Endothelial cell of umbilical vein (primary cell): ENCODE results near the gene ZBTB4. TPM values are rescaled to one million over a fixed set of nuclear protein-coding genes. Genes with fewer than 3 reads are reported as not detected.

ENCODE experiments used
- BruUV-seq: library from RNA; stranded (reverse); fragments of 400-500 nt; replicated peaks from 2 replicates; lab custom pipeline; 2021; lab: Mats Ljungman, UMichigan
- CTCF ChIA-PET: fragments of 300-600, 350-600 bp; sonication (Branson Sonifier 250); formaldehyde crosslinking; loops from one replicate; lab custom pipeline; 2021; ENCODE audit warnings: antibody characterized with exemption, inconsistent platforms; lab: Charles Lee
- POLR2A ChIA-PET: fragments of 300-600, 350-600 bp; sonication (Branson Sonifier 250); formaldehyde crosslinking; loops from one replicate; lab custom pipeline; 2021; ENCODE audit warnings: antibody characterized with exemption, inconsistent platforms; lab: Charles Lee
- DNase-seq: peaks from one replicate; pipeline ENCODE4 v3.0.0-alpha.2; 2011; ENCODE audit warnings: low read depth, low spot score
- FAIRE-seq: peaks from 2 replicates; lab custom pipeline; 2011; peaks lifted over from hg19 to GRCh38; lab: Jason Lieb, UNC
- H2AFZ ChIP-seq: 2 replicates; pipeline ENCODE4 v1.6.0; 2012; ENCODE audit warnings: low read depth, low read length, control low read depth, inconsistent platforms
- H3K27ac ChIP-seq: 2 replicates; pipeline ENCODE4 v1.5.1; 2011; ENCODE audit warnings: low read depth, mild to moderate bottlenecking, control low read depth, low read length, moderate library complexity; ENCODE audit not compliant: insufficient read depth
- H3K27me3 ChIP-seq, 2 experiments: 2 replicates each; pipeline versions ENCODE4 v1.6.0 to v1.6.1; 2011; ENCODE audit warnings: low read length in 2 of 2, mixed read lengths in 1 of 2; ENCODE audit not compliant: control insufficient read depth in 2 of 2, insufficient read depth in 2 of 2
- H3K36me3 ChIP-seq, 2 experiments: 2 replicates in 1 of 2; 3 replicates in 1 of 2; pipeline ENCODE4 v1.5.1; 2011; ENCODE audit warnings: low read length in 2 of 2, mild to moderate bottlenecking in 1 of 2, moderate library complexity in 1 of 2; ENCODE audit not compliant: control insufficient read depth in 2 of 2, insufficient read depth in 2 of 2; ENCODE audit errors: extremely low read depth in 1 of 2
- H3K4me1 ChIP-seq: 3 replicates; pipeline ENCODE4 v1.5.1; 2011; ENCODE audit warnings: mild to moderate bottlenecking, low read length; ENCODE audit not compliant: control insufficient read depth, insufficient read depth; ENCODE audit errors: extremely low read depth
- H3K4me2 ChIP-seq: 2 replicates; pipeline ENCODE4 v1.6.1; 2011; ENCODE audit warnings: low read length, control low read depth, mixed read lengths; ENCODE audit not compliant: insufficient read depth
- H3K4me3 ChIP-seq, 3 experiments: fragments of 200-600 bp in 1 of 3; sonication (generic), shearing (Covaris generic) in 1 of 3; replicated peaks in 1 of 3; 2 replicates each; pipeline ENCODE4 v1.5.1; 2011 to 2016; ENCODE audit warnings: control low read depth in 3 of 3, low read length in 3 of 3, mild to moderate bottlenecking in 2 of 3, inconsistent platforms in 1 of 3, low read depth in 1 of 3, moderate library complexity in 1 of 3; ENCODE audit not compliant: insufficient read depth in 1 of 3
- H3K79me2 ChIP-seq: 2 replicates; pipeline ENCODE4 v1.6.0; 2012; ENCODE audit warnings: low read length, inconsistent platforms; ENCODE audit not compliant: control insufficient read depth, insufficient read depth
- H3K9ac ChIP-seq: replicated peaks from 2 replicates; pipeline ENCODE3; 2011; ENCODE audit warnings: low read length, control low read depth; ENCODE audit not compliant: insufficient read depth; ENCODE audit errors: extremely low read depth
- H3K9me1 ChIP-seq: replicated peaks from 3 replicates; pipeline ENCODE4 v1.6.0; 2011; ENCODE audit warnings: mild to moderate bottlenecking, low read length; ENCODE audit not compliant: control insufficient read depth, insufficient read depth; ENCODE audit errors: extremely low read depth
- H3K9me3 ChIP-seq: replicated peaks from 2 replicates; pipeline ENCODE4 v1.5.1; 2012; ENCODE audit warnings: low read length, inconsistent platforms; ENCODE audit not compliant: control insufficient read depth, insufficient read depth
- H4K20me1 ChIP-seq: replicated peaks from 2 replicates; pipeline ENCODE3; 2011; ENCODE audit warnings: mild to moderate bottlenecking, low read length; ENCODE audit not compliant: control insufficient read depth, insufficient read depth; ENCODE audit errors: extremely low read depth
- CTCF ChIP-seq, 2 donors: IDR thresholded peaks; 1 replicate in 1 of 2; 2 replicates in 1 of 2; pipeline ENCODE4 v1.5.1; 2011; ENCODE audit warnings: low read length in 2 of 2, mild to moderate bottlenecking in 2 of 2, moderate library complexity in 2 of 2, control low read depth in 1 of 2, inconsistent platforms in 1 of 2, low read depth in 1 of 2; ENCODE audit not compliant: insufficient read depth in 1 of 2; ENCODE audit errors: extremely low read depth in 1 of 2
- EZH2 ChIP-seq: IDR thresholded peaks from 2 replicates; pipeline ENCODE4 v1.6.1; 2012; ENCODE audit warnings: borderline replicate concordance, low read depth, mild to moderate bottlenecking, moderate library complexity, low read length, inconsistent platforms; ENCODE audit not compliant: severe bottlenecking
- FOS ChIP-seq: IDR thresholded peaks from 2 replicates; pipeline ENCODE4 v1.6.1; 2011; ENCODE audit warnings: mild to moderate bottlenecking, low read length, moderate library complexity, borderline replicate concordance; ENCODE audit not compliant: insufficient read depth
- GATA2 ChIP-seq: IDR thresholded peaks from 2 replicates; pipeline ENCODE4 v1.7.0; 2011; ENCODE audit warnings: low read depth, mild to moderate bottlenecking, moderate library complexity, mixed read lengths, low read length; ENCODE audit not compliant: insufficient read length, insufficient read depth
- JUN ChIP-seq: IDR thresholded peaks from 2 replicates; pipeline ENCODE4 v1.6.1; 2011; ENCODE audit warnings: borderline replicate concordance, low read depth; ENCODE audit not compliant: insufficient read length, insufficient read depth
- MAX ChIP-seq: IDR thresholded peaks from 2 replicates; pipeline ENCODE4 v1.6.1; 2011; ENCODE audit not compliant: insufficient read depth, insufficient read length
- MYC ChIP-seq: IDR thresholded peaks from one replicate; pipeline ENCODE4 v1.6.1; 2011; ENCODE audit warnings: mild to moderate bottlenecking, low read depth, low read length
- POLR2A ChIP-seq: IDR thresholded peaks from 2 replicates; pipeline ENCODE4 v1.6.1; 2012; ENCODE audit warnings: low read depth, mild to moderate bottlenecking, control low read depth, low read length
- POLR2AphosphoS5 ChIP-seq: IDR thresholded peaks from 2 replicates; pipeline ENCODE4 v1.6.1; 2012; ENCODE audit warnings: low read depth, mild to moderate bottlenecking, control low read depth, low read length, moderate library complexity; ENCODE audit not compliant: insufficient read depth
- dilution Hi-C: fragments of 300-500 bp; cut with MboI; formaldehyde crosslinking; loops from one replicate; pipeline ENCODE4 v1.15.0; 2019; ENCODE audit warnings: low sequenced_read_pairs; ENCODE audit not compliant: extremely low pct_ligation_motif_present
- intact Hi-C: fragments of 100-400 bp; cut with micrococcal nuclease; formaldehyde crosslinking; loops from one replicate; pipeline ENCODE4 v1.10.0; 2022
- polyA plus RNA-seq, 4 experiments: library from polyadenylated mRNA; depleted of rRNA in 3 of 4; stranded (reverse) in 3 of 4; unstranded in 1 of 4; fragments of >200 nt; gene quantifications; 2 replicates each; pipeline versions ENCODE4 v1.2.1 to v1.2.3, GENCODE V29; 2011 to 2012; ENCODE audit warnings: missing spikeins in 1 of 4
- total RNA-seq: library from RNA; stranded (reverse); gene quantifications from 2 replicates; pipeline ENCODE4 v1.2.3, GENCODE V29; 2021

The ZBTB4 gene
- total and polyA plus RNA-seq, 2 donors (not counting 3 experiments of a cell fraction or from before 2014, with no cell fraction given), result 15.1 to 26.5 TPM

- peaks cover 22 to 55% of the 10 kb centered on the region in 2 experiments for H3K36me3 ChIP-seq
- no peak overlapping the region for H2AFZ ChIP-seq
- ChIA-PET CTCF (interaction anchor here (0.8 to 5.7 kb wide), 13 partner anchors 8 to 175 kb away, joined by 3 to 314 read pairs (median 9); partner anchors contain the start of genes SENP3, TNFSF12, TNFSF13 and TP53), POLR2A (interaction anchor here (0.9 to 1.1 kb wide), 2 partner anchors 29 to 47 kb away, joined by 3 read pairs; partner anchors contain the start of gene POLR2A)
- H3K9ac ChIP-seq, result no peak overlapping the region
- H3K27ac ChIP-seq, result no peak overlapping the region
- no peak overlapping the region for H3K4me2 ChIP-seq
- no peaks in the 10 kb centered on the region for H3K79me2 ChIP-seq
- no peaks in the 10 kb centered on the region for H3K4me1 ChIP-seq
- DNase-seq, result no peak
- H4K20me1 ChIP-seq, result no peaks in the 10 kb centered on the region
- intact Hi-C loops, result no loop called here
- no peak for TF ChIP-seq GATA2
- no peak for TF ChIP-seq CTCF (IDR thresholded peaks at IDR 0.05; ENCODE audit: extremely low read depth in 1 of 2, insufficient read depth in 1 of 2, low read depth in 1 of 2, low read length in 2 of 2)
- TF ChIP-seq POLR2A, result no peak
- TF ChIP-seq JUN, result no peak
- TF ChIP-seq POLR2AphosphoS5, result no peak
- TF ChIP-seq MAX, result no peak
- TF ChIP-seq MYC, result no peak
- no peak for TF ChIP-seq FOS
- TF ChIP-seq EZH2, result no peak
- no peaks in the 10 kb centered on the region for H3K9me3 ChIP-seq
- H3K27me3 ChIP-seq, result no peaks in the 10 kb centered on the region
- FAIRE-seq, result no peak
- no peak overlapping the region for H3K4me3 ChIP-seq
- no peaks in the 10 kb centered on the region for H3K9me1 ChIP-seq
- dilution Hi-C loops, result no loop called here
- no TSS peak for BruUV-seq
Observed at GRCh38 chr17:7512824-7513540, 33.6 kb upstream of the ZBTB4 start.
